ENCODE data around the gene TRIM44.

The TRIM44 gene

GRCh38 chr11:35864131-35864530 lies 201.6 kb downstream of the TRIM44 start:
- DNase-seq: no peak

DNA sequence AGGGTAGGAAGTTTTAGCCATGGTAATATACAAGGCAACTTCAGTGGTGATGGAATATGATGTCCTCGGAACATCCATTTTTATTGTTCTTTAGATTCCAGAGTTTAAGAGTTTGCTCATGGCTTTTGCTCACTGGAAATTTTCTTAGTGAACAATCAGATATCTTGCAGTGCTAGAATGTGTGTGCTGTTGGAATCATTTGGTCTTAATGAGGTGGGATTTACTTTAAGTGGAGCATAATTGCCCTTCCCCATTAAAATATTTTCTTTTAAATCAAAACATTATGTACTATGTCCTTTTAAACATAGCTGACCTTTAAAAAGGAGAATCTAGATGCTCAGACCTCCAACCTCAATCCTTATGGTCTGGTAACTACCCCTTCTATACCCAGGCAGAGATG lies 204.0 kb downstream of the TRIM44 start:
- DNase-seq: no peak

All from NCI-H82 (cell line).